DMS53 (cell line): ENCODE data around the gene PACRG.
"Not testable (repeated sequence)": the region's sequence is repeated elsewhere in the genome, so short reads cannot be mapped to it uniquely, and the experiment has no call there.

Experiments used
- DNase-seq: peaks from one replicate; lab custom pipeline; 2025; lab: John Stamatoyannopoulos, UW

The PACRG gene

DNA sequence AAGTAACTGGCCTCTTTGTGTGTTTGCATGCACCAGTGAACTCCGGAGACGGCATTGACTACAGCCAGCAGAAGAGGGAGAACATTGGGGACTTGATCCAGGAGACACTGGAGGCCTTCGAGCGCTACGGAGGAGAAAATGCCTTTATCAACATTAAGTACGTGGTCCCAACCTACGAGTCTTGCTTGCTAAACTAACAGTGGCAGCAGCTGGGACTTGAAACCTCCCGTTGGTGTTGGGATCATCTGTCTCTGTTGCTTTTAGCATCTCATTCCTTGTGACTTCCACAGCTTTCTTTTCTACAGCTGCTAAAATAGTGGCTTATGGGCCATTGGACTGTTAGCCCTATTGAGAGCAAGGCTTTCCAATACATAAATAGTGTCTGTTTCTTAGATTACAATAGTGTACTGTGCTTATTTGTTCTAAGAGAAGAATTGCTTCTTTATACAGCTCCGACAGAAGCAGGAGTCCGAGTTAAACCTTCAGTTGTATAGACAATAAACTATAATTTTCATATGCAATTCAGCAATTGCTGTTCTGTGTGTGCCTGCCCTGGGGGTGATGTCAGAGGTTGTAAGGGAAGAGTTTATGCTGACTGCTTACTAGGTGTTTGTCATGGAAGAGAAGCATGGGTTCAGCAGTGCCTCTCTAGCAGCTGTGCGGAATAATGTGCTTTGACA is 587.2 kb downstream of the PACRG start:
- DNase-seq = no peak

DNA sequence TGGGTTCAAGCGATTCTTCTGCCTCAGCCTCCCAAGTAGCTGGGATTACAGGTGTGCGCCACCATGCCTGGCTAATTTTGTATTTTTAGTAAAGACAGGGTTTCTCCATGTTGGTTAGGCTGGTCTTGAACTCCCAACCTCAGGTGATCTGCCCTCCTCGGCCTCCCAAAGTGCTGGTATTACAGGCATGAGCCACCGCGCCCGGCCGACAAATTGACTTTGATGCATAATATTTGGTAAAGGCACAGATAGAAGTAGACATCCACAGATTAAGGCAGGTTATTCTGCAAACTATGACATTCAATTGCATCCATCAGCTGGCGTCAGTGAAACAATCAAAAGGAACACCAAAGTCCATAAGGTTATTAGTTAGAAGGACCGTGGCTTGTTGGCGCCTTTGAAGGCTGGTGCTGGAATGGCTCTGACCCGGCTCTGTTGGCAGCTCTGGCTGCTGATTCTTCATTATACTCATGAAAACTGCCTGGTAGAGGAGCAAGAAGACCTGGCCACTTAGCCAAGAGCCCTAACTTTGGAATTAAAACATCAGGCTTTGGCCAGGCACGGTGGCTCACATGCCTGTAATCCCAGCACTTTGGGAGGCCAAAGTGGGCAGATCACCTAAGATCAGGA is 589.2 kb downstream of the PACRG start:
- DNase-seq = not testable (repeated sequence)

DNA sequence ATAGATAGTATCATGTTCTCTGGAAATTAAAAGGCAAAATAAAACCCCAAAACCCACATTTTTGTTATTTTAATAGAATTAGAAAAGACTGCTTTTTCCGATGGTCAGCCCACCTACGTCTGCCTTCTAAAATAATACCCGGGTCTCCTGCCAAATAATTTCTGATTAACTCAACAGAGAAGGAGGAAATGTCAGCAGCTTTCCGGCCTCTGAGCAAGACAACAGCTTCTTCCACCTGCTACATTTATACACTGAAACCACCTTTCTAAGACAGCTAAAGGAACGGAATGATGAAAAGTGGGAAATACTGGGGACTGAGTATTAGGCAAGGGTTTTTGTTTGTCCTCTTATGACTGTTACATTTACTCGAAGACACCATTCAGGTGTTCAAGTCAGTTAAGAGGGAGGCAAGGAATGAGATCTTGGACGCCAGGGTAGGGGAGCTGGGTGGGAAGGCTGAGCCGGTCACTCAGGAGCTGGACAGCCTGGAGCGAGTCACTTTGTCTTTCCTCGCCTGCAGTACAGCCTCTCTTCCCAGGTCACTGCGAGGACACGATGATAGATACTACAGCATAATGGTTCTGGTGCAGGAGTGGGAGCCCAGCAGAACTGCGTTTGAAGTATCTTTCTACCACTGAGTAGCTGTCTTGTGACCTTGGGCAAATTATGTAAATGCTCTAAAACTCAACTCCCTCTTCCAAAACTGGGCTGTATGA is 590.5 kb downstream of the PACRG start:
- no peak for DNase-seq

DNA sequence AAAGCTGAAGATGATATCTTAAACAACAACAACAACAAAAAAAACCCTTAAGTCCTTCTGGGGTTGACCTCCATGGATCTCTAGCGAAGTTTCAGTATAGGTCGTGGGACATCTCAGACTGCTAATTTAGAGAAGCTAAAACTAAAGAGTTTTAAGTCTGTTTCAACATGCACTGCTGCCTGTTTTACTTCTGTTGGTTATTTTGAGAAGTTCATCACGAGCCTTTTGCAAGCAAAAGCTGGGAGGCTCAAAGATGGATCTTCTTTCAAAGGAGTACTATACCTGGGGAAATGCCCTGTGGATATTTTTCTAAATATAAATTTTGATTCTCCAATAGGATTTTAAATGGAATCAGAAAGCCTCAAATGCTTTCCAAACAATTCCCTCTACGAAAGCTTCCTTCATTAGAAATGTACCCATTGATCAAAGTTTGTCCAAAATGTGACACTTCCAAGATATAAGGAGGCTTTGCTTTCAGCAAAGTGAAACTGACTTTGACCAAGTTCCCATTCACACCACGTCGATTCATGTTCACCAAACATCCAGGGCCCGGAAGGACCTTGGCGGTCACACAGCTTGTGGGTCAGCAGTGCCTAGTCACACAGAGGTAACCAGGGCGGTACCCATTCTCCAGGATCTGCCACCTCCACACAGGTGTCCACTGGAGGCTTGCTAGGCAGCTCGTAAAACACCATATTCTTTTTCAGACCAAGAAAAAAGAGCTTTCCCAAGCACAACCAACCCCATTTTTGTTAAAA is 592.0 kb downstream of the PACRG start:
- no peak for DNase-seq

DNA sequence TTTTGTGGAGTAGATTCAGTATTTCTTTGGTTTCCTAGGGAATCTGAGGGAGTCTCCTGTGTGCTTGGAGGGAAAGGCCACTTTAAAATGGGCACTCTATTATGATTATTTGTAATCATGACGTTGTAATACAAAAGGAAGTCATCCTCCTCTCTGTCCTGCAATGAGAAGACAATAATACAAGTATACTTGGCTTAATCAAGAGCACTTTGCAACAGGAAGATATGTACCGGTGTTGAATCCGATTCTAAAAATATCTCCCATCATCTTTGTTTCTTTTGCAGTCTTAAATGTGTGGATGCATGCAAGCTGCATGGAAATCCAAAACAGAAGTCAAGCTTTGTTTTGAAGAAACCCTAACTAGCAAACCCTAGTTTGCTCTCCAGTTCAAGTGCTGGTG is 592.6 kb downstream of the PACRG start:
- DNase-seq = no peak

DNA sequence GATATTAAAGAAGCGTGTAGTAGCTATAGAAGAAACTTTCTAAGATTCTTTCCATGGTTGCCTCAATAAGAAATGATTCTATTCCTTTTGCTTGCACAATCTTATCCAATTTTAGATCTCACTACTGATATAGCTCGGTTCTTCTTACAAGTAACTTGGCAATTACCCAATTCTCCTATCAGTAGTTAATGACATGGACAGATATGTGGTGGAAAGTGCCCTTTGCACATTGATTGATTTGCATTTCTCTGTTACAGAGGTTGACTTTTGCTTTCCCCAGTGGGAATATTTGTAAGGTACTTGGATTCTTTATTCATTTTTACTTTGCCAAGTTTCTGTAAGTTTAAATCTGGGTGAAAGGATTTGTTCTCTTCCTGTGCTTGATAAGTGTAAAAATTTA is 593.0 kb downstream of the PACRG start:
- DNase-seq = no peak

DNA sequence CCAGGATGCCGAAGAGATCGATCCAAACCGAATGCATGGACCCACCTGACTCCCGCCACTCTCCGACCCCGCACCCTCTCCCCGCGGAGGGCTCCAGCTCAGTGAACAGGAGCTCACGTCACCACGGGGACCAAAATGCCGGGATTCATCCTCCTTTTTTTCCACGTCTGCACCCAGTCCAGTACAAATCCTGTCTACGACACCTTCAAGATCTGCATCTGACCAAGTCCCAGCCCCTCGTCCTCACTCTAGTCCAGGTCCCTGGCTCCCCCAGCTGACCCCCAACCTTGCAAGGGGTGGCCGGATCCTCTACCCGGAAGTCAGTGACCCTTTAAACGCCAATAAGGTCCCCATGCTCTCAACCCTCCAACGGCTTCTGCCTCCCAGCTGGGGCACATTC is 593.9 kb downstream of the PACRG start:
- DNase-seq = no peak

DNA sequence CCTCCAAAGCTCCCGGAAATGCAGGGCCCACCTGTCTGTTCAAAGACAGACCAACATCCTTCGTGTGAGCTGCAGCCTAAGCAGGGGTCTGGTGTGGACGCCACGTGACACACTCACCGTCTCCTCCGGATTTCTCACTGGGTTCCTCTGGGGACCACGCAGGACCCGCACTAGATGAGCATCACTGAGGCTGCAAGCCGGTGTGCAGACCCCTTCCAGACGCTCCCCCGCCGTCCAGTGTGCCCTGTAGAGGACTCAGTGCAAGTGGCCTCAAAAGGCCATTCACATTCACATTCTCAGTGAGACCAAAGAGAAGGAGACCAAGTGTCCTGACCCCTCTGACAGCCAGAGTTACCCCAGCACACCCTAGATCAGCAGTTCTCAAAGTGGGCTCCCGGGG is 595.5 kb downstream of the PACRG start:
- DNase-seq = no peak

DNA sequence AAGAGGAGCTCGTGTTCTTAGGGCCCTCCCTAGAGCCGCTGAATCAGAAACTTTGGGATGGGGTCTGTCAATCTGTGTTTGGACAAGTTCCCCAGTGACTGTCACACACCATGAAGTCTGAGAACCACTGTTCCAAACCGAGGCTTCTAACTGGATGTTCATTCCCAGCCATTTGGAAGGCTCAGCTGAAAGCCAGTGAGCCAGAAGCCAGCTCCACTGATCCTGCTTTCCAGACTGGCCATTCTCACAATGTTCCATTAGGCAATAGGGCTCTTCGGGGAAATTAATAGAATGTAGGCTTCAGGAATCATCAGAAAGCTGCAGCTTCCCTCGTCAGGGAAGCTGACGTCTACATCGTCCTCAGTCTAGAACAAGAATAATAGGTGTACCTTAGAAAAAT is 595.9 kb downstream of the PACRG start:
- no peak for DNase-seq

DNA sequence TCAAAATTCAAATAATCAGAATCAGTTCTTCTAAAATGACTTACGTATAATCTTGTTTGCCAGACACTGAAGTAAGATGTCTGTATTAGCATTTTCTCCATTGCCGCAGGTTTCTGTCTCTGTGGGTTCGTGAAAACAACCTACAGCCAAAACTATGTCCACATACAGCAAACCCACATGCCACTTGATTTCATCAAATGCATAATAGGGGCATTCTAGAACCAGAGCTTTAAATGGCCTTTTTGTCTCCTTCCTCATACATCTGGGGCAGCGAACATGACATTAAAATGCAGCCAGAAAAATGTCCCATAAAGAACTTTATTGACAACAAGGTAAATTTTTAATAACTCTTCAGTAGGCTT is 596.5 kb downstream of the PACRG start:
- DNase-seq = no peak

DNA sequence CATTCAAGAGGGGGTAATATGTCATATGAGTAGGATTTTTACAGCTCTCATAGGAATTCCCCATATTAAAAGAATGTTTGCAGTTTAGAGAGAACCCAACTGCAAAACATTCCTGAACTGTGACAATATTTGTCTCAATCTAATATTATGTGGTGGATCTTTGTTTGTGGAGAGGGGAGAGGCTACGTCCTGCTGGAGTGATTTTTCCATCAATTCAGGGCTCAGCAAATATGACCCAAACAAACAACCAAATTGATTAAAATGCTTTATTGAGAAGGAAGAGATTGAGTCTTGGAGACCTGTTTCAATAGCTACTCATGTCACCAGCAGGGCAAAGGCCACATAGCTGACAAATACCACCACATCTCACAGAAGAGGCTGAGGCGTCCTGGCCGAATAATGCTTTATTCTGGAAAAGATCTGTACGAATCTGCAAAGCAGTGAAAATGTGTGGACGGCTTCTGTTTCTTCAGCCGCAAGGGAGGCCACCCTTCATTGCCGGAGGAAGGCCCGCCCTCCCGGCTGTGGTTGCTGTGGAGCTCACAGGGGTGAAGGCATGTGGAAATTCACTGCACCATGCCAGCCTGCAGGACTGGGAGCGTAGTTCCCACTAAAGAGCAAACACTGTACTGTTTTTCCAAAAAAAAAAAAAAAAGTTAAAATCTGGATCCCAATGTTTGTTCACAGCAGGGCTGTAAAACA is 597.1 kb downstream of the PACRG start:
- no peak for DNase-seq

DNA sequence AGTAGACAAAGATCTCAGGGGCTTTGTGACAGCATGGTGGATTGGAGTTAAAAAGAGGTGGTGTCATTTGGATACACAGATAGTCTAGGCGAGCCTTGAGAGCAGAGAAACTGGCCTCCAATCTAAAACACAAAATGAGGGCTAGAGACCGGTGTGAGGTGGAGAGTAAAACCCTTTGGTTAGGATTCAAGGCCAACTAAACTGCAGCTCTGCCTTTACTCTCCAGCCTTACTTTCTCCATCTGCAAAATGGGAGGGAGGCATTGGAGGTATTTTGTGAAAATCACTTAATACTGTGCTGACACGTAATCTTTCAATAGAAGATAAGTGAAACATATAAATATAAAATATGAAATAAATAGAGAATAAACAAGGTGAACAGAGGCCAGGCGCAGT is 597.6 kb downstream of the PACRG start:
- no peak for DNase-seq

DNA sequence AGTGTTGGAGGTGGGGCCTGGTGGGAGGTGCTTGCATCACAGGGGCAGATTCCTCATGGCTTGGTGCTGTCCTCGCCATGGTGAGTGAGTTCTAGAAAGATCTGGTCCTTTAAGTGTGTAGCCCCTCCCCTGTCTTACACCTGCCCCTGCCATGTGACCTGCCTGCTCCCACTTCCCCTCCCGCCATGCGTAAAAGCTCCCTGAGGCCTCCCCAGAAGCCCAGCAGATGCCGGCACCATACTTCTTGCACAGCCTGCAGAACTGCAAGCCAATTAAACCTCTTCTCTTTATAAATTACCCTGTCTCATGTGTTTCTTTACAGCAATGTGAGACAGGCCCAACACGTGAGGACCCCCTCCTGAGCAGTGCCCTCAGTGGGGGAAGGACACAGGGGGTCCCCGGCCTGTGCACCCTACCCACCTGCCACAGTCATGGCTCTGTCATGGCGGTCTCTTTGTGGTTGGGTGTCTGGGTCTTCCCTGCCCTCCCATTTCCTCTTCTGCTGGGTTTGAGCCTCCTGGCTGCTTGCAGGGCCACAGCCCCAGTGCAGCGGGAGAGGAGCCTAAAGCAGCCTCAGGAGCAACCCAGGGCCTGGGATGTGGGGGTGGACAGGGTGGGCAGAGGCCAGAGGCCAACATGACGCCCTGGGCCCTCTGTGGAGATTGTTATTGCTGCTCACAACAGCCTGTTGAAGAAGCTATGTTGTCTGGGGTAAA is 599.5 kb downstream of the PACRG start:
- no peak for DNase-seq

DNA sequence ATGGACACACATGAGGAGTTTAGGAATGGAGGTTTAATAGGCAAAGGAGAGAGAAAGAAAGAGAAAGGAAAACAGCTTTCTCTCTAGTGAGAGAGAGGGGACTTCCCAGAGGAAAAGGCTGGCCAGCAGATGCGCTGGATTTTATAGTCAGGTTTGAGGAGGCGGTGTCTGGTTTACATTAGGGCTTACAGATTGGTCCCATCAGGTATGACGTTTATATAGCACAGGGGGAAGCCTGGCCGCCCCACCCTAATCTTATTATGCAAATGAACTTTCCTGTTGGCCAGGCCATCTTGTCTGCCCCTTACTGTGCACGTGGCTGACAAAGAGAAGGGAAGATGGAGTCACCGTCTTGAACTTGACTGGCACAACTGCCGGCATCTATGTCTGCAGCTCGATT is 600.1 kb downstream of the PACRG start:
- no peak for DNase-seq

DNA sequence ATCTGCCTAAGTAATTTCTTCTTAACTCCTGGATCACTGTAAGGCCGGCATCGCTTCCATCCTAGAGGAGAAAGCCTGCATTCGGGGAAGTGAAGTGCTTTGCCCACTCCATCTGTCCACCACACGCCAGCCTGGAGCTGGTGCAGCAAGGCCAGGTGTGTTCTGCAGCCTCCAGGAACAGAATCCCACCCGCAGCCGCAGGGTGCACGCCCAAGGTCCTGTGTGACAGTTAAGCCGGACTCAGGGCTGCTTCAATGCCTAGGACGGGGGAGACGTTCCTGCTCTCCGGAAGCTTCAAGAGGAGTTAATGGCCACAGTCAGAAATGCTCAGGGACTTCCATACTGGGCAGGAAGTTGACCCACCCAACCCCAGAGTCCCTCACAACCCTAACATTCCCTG is 600.6 kb downstream of the PACRG start:
- DNase-seq = no peak

DNA sequence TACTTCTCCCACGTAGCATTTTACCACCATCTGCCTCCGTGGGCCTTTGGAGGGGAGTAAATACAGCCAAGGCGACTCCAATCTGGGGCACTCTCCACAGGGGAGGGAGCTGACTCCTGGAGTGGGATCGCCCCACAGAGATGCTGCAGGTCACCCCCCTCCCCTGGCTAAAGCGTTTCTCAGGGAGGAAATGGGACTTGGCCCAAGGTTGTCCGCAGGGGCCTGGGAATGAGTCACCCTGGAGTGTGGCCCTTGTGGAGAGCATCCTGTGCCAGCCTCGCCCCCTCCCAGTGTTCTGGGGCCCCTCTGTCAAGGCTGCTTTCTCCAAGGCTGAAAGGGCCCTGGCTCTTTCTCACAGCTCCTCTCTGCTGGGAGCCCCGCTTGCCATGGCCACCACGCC is 602.2 kb downstream of the PACRG start:
- no peak for DNase-seq

DNA sequence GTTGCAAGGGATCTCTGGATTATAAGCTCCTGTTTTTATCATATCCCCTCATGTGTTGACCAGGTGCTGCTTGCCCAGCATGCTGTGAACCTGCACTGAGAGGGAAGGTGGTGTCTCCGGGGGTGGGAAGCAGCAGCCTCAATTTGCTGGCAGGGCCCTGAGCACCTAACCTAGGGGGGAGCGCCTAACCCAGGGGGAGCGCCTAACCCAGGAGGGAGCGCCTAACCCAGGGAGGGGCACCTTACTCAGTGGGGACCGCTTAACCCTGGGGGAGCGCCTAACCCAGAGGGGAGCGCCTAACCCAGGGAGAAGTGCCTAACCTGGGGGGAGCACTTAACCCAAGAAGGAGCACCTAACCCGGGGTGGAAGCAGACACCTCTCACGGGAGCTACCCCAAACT is 603.5 kb downstream of the PACRG start:
- DNase-seq = no peak

DNA sequence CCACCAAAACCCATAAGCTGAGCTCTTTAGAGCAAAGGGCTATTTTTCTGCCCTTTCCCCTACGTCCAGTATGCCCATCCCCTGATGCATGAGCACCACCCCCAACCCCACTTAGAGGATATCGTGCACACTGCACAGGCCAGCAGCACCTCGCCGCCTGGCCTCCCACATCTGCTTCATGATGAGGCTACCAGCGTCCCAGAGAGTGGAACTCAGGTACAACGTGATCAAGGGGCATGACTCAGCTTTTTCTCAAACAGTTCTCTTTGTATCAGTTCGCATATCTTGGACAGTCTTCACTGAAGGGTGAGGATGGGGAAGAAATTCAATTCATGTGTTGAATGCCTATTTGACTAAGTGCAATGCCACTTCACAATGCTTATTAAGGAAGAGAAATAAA is 604.8 kb downstream of the PACRG start:
- DNase-seq = no peak

DNA sequence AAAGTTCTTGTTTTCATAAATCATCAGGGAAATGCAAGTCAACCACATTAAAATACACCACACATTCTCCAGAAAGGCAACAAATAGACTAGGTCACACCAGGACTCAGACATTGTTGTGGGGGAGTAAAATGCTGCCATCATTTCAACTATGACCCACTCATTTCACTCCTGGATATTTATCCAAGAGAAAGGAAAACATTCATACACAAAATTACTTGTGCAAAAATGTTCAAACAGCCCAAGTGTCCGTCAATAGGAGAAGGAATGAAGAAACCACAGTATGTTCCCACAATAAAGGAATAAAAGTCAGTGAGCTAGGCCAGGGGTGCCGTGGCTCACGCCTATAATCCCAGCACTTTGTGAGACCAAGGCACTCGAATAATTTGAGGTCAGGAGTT is 605.3 kb downstream of the PACRG start:
- DNase-seq = no peak

DNA sequence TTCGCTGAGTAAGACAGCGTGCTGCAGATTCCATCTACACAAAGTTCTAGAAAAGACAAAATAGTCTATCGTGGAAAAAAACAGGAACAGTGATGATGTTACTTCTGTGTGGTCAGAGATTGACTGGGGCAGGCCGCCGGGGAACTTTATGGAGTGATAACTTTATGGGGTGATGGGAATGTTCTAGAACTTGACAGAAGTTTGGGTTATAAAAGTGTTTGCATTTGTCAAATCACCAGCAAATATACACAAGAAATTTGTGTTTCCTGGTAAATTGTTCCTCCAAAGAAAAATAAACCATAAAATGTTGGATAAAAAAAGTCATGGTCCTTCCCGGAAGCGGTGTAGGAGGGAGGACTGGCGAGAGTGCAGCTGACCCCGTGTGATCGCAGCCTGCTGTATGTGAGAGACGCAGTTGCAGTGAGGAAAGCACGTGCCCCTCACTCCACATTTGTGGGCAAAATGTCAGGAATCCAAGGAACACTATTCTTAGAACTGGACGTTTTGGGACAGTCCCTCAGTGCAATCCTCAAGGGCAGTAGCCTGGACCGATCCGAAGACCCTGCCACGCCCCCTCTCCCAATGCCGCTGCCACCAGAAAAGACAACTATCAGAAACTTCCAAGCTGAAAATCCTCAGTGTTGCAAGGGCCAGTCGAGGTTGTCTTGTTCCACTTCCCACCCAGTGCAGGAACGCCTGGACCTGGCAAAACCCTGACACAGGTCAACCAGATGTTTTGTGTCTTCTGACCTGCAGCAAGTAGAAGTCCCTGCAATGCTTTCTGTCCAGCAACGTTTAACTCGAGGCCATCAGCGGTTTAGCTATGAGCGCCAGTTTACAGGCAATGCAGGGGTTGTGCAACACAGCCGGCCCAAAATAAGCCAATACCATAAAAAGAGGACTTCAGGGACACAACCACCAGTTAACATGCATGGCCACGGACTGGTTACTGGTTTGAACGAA is 606.2 kb downstream of the PACRG start:
- no peak for DNase-seq
